ENCODE measurements around the gene KLHDC3. TPM values are rescaled to one million over a fixed set of nuclear protein-coding genes. Genes with fewer than 3 reads are reported as not detected.
A peak's percentile ranks its signal among the peaks of the same experiment; 100 is the strongest.

The KLHDC3 gene
- total RNA-seq, 4 donors from 2014 or later = 66.5 to 164 (median 119) TPM

DNA sequence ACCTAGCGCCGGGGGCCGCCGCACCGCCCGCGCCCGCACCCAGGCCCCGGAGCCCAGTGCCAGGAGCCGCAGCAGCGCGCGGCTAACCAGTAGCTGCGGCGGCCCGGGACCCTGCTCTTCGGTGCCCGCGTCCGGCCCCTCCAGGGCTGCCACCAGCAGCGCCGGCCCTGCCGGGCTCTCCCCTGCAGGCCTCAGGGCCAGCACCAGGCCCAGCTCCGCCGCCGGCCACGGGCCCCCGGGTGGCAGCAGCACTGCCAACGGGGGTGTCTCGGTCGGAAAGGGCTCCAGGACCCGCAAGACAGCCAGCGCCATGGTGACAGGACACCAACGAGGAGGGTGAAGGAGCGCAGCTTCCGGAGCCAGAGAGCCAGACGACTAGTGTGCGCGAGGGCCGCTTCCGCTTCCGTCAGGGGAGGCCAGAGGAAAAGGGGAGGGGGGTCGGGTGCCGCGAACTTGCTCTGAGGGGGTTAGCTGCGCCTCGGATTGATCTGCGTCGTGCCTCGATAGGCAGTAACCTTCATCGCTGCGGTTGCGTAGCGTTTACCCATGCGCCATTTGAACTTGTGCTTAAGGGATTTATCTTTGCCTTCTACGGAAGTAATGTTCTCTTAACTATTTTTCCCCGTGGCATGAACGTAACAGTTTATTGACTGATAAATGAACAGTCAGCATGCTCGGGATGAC, 35.1 kb upstream of the KLHDC3 start, which contains the start of gene PEX6:
Gene PEX6, minus strand, starts transcription at position 343 of the 684 bp plus-strand sequence. Its CDS starts 31 bp downstream, at position 312.
- TF ChIP-seq, protein P1, sequence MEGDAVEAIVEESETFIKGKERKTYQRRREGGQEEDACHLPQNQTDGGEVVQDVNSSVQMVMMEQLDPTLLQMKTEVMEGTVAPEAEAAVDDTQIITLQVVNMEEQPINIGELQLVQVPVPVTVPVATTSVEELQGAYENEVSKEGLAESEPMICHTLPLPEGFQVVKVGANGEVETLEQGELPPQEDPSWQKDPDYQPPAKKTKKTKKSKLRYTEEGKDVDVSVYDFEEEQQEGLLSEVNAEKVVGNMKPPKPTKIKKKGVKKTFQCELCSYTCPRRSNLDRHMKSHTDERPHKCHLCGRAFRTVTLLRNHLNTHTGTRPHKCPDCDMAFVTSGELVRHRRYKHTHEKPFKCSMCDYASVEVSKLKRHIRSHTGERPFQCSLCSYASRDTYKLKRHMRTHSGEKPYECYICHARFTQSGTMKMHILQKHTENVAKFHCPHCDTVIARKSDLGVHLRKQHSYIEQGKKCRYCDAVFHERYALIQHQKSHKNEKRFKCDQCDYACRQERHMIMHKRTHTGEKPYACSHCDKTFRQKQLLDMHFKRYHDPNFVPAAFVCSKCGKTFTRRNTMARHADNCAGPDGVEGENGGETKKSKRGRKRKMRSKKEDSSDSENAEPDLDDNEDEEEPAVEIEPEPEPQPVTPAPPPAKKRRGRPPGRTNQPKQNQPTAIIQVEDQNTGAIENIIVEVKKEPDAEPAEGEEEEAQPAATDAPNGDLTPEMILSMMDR (IDR thresholded peaks at IDR 0.05 in 4 of 5, conservative IDR thresholded peaks at IDR 0.05 in 1 of 5) = no peak
- peak; percentile 40 to 71 for TF ChIP-seq POLR2A (IDR thresholded peaks at IDR 0.05)
- Histone ChIP-seq H3K36me3 (no peaks in the 10 kb centered on the region), H3K27me3 (no peaks in the 10 kb centered on the region), H3K9me3 (no peaks in the 10 kb centered on the region), H3K27ac (peak within 1 kb of the TSS; percentile 85 to 97 (median 92)), H3K4me3 (peak within 1 kb of the TSS; percentile 72 to 97 (median 81)), H3K4me1 (peaks cover 25 to 27% of the 10 kb centered on the region in 2 donors)
- peak; percentile 89 to 92 for ATAC-seq
- DNase-seq = peak; percentile 69 to 86
- intact Hi-C loops (cut with DNase I; ENCODE audit: low total_unique reads) = loop anchor here (2.0 to 5.0 kb wide), 2 partner anchors 80 to 82 kb away; partner anchors contain the start of genes KLC4 and MRPL2
- in situ Hi-C loops (cut with MboI; ENCODE audit: low sequenced_read_pairs in 4 of 4) = no loop called here

DNA sequence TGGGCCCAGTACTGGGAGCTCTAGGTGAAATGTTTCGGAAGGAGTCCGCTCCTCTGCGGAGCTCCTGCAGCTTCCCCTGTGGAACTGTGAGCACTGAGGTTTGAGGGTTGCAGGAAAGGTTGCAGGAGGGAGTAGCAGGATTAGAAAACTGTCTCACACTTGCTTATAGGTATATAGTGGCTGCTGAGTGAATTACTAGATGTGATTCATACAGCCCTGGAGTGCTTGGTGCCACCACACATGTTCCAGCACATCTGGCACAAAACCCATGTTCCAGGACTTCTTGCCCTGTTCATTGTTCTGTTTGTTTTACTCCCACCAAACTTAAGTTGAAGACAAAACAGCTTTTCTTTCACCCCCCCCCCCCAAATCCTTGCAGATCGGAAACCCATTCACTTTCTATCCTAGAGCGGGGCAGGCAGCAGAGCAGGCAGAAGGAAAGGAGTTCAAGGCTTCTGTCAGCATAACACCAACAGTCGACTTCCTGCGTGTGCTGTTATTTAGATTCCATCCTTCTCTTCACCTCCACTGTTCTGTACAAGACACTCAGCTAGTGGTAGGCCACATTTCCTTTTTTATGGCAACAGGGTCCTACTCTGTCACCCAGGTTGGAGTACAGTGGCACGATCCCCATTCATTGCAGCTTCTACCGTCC, 34.4 kb upstream of the KLHDC3 start:
- Histone ChIP-seq H3K4me1 (peaks cover 25 to 28% of the 10 kb centered on the region in 2 donors), H3K4me3 (peak overlapping the region; percentile 72 to 97 (median 81)), H3K36me3 (no peaks in the 10 kb centered on the region), H3K9me3 (no peaks in the 10 kb centered on the region), H3K27ac (peak overlapping the region; percentile 85 to 97 (median 92)), H3K27me3 (no peaks in the 10 kb centered on the region)
- DNase-seq (no peak), ATAC-seq (no peak)
- intact Hi-C loops (cut with DNase I; ENCODE audit: low total_unique reads) = loop anchor here (2.0 to 5.0 kb wide), 2 partner anchors 79 to 82 kb away; partner anchors contain the start of genes KLC4 and MRPL2
- TF ChIP-seq, protein P1 (IDR thresholded peaks at IDR 0.05 in 4 of 5, conservative IDR thresholded peaks at IDR 0.05 in 1 of 5) = no peak
- no peak for TF ChIP-seq POLR2A (IDR thresholded peaks at IDR 0.05)
- in situ Hi-C loops (cut with MboI; ENCODE audit: low sequenced_read_pairs in 4 of 4) = no loop called here

DNA sequence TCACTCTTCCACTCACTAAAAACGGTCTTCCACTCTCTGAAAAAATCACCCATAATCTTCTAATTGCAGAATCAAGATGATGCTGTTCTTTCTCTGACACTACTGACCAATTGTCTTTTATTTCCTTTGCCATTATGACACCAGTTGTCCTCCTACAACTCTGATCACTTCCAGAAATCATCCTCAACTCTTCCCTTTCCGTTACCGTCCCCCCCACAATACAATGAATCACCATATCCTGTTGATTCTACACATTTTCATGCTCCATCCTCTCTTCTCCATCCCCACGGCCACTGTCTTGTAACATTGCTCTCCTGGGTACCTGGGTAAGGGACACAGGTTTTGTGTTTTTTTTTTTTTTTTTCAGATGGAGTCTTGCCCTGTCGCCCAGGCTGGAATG, 32.2 kb upstream of the KLHDC3 start:
- intact Hi-C loops (cut with DNase I; ENCODE audit: low total_unique reads) (no loop called here), in situ Hi-C loops (cut with MboI; ENCODE audit: low sequenced_read_pairs in 4 of 4) (no loop called here)
- Histone ChIP-seq H3K4me3 (no peak overlapping the region), H3K36me3 (no peaks in the 10 kb centered on the region), H3K27me3 (no peaks in the 10 kb centered on the region), H3K9me3 (no peaks in the 10 kb centered on the region), H3K4me1 (peaks cover 41 to 47% of the 10 kb centered on the region in 2 donors), H3K27ac (no peak overlapping the region)
- ATAC-seq (no peak), DNase-seq (no peak)
- no peak for TF ChIP-seq POLR2A (IDR thresholded peaks at IDR 0.05)
- TF ChIP-seq, protein P1 (IDR thresholded peaks at IDR 0.05 in 4 of 5, conservative IDR thresholded peaks at IDR 0.05 in 1 of 5) = no peak

DNA sequence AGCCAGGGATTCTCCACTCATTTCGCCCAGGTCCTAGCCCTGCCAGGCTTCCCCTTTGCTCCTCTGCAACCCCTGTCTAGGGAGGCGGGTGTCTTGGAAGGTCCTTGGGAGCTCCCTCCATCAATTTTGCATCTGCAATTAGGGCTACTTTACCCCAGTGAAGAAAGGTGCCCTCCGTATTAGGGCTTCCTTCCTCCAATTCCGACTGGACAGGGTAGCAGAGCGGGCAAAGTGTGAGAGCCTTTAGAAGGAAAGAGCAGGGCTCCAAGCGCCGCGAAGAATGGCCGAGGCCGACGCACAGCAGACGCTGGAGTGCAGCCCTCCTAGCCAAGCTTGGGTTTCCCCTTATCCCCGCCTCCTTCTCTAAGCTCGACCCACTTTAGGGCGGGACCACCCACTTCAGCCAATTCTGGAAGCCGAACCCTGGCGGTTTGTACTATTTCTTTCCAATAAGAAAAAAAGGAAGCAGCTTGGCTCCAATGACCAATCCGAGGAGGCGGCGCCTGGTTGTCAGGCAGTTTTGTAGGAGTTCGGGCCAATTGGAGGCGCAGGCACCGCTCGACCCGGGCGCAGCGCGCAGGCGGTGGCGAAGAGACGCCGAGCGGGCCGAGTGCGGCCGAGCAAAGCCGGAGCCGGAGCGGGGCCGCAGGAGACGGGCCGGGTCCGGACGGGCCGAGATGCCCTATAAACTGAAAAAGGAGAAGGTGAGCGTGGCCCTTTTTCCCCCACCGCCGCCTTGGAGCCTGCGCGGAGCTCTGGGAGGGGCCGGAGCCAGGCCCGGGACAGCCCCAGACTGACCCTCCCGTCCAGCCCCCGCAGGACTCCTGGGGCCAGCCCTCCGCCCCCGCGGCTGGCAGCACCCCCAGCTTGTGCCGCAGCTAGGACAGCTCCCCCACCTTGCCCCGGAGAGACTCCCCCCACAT, 29.8 kb upstream of the KLHDC3 start, which contains the start of gene PPP2R5D:
Gene PPP2R5D, plus strand, starts transcription at position 570 of the 923 bp plus-strand sequence. Its CDS starts 108 bp downstream, at position 678.
- intact Hi-C loops (cut with DNase I; ENCODE audit: low total_unique reads) (loop anchor here (2.0 kb wide), 3 partner anchors 29 to 71 kb away; partner anchors contain the start of genes CNPY3 and MEA1), in situ Hi-C loops (cut with MboI; ENCODE audit: low sequenced_read_pairs in 4 of 4) (no loop called here)
- Histone ChIP-seq H3K36me3 (peaks cover 0 to 4% of the 10 kb centered on the region in 2 donors), H3K4me3 (peak within 1 kb of the TSS; percentile 83 to 89 (median 86)), H3K4me1 (peaks cover 39 to 49% of the 10 kb centered on the region in 2 donors), H3K27ac (peak within 1 kb of the TSS; percentile 85 to 95 (median 90)), H3K9me3 (no peaks in the 10 kb centered on the region), H3K27me3 (no peaks in the 10 kb centered on the region)
- peak; percentile 72 to 80 for TF ChIP-seq POLR2A (IDR thresholded peaks at IDR 0.05)
- TF ChIP-seq, protein P1 (IDR thresholded peaks at IDR 0.05 in 4 of 5, conservative IDR thresholded peaks at IDR 0.05 in 1 of 5) = peak in 1 of 5 experiments; percentile 8
- peak; percentile 98 to 99 for DNase-seq
- ATAC-seq = peak; percentile 98 to 100

Data from gastrocnemius medialis (tissue), 4 donors.